Naive B cell (primary cell): ENCODE data around the gene IRF4. TPM values are rescaled to one million over a fixed set of nuclear protein-coding genes. Genes with fewer than 3 reads are reported as not detected.

Experiments used
- ATAC-seq, 2 donors: fragments of 150-1000 bp; cut with Tn5 transposase; 2 replicates each; pipeline ENCODE4 v1.10.0; 2021; ENCODE audit warnings: low read depth in 2 of 2, mild to moderate bottlenecking in 2 of 2, moderate library complexity in 2 of 2
- DNase-seq: peaks from one replicate; pipeline ENCODE4 v3.0.0; 2022
- H3K27ac Mint-ChIP-seq, 6 donors: one replicate each; pipeline ENCODE4 v1.8.0; 2020 to 2022; ENCODE audit warnings: mild to moderate bottlenecking in 6 of 6, mixed read lengths in 6 of 6, moderate library complexity in 5 of 6, inconsistent platforms in 2 of 6
- H3K27me3 Mint-ChIP-seq, 3 donors: one replicate each; pipeline ENCODE4 v1.8.0; 2021 to 2022; ENCODE audit warnings: mixed read lengths in 3 of 3, mild to moderate bottlenecking in 1 of 3
- H3K36me3 Mint-ChIP-seq, 2 donors: one replicate each; pipeline ENCODE4 v1.8.0; 2020 to 2022; ENCODE audit warnings: mixed read lengths in 2 of 2, inconsistent platforms in 1 of 2, mild to moderate bottlenecking in 1 of 2
- H3K4me1 Mint-ChIP-seq, 3 donors: one replicate each; pipeline ENCODE4 v1.8.0; 2020 to 2022; ENCODE audit warnings: mixed read lengths in 3 of 3, inconsistent platforms in 1 of 3, mild to moderate bottlenecking in 1 of 3, moderate library complexity in 1 of 3
- H3K4me3 Mint-ChIP-seq, 8 donors: one replicate each; pipeline ENCODE4 v1.8.0; 2020 to 2022; ENCODE audit warnings: mild to moderate bottlenecking in 8 of 8, mixed read lengths in 8 of 8, moderate library complexity in 8 of 8, inconsistent platforms in 2 of 8
- H3K9me3 Mint-ChIP-seq, 7 donors: one replicate each; pipeline ENCODE4 v1.8.0; 2020 to 2022; ENCODE audit warnings: mixed read lengths in 7 of 7, mild to moderate bottlenecking in 5 of 7, inconsistent platforms in 2 of 7, moderate library complexity in 1 of 7
- polyA plus RNA-seq, 6 donors: library from polyadenylated mRNA; unstranded; fragments of 300-500 nt; fragmentation: Illumina TruSeq; gene quantifications; one replicate each; pipeline ENCODE4 v1.2.3, GENCODE V29; 2021; ENCODE audit warnings: low read depth in 6 of 6

IRF4 gene
- polyA plus RNA-seq, 6 donors from 2014 or later, result 20.8 to 45.7 (median 34.9) TPM

DNA sequence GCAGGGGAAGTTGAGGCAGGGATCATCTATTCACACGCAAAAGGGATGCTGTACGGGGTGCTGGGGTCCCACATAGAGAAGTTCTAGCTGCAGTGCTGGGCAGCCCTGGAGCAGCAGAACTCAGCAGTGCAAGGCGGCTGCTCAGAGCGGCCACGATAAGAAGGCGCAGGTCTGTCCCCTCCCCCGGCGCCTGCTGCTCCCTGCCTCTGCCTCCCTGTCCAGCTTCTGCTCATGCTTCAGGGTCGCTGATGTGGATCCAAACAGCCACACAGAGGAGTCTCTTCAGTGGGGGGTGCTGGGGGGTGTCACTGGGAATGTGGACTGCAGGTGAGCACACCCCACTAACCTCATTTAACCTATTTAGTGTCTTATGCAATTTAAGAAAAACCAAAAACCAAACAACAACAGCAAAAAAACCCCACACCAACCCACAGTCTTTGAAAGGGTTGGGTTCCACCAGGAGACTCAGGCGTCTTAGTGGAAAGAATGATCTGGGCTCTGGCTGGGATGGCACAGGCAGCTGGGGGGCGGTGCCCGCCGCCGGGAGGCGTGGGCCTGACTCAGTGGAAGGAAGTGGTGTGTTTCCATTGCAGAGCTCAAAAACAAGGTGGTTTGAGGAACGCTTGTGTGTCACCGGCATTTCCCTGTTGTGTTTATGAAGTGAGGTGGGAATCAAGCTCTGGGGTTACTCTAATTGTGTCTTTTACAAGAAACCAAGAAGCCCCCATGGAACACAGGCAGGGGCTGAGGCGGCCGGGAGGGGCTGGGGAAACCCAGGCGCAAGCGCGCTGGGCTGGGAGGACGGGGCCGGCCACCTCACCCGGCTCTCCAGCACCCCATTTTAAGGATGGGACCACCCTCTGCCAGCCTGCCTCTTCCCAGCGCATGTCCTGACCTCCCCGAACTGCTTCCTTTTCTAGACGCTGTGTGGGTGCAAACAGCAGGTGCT is 55.1 kb downstream of the IRF4 start:
- H3K4me1 Mint-ChIP-seq, result peaks cover 7 to 19% (median 11%) of the 10 kb centered on the region in 3 donors

GRCh38 chr6:447381-448165 is 56.0 kb downstream of the IRF4 start:
- DNase-seq (no peak), ATAC-seq (no peak)
- H3K4me1 Mint-ChIP-seq, result peaks cover 4 to 19% (median 11%) of the 10 kb centered on the region in 3 donors
- no peaks in the 10 kb centered on the region for H3K27me3 Mint-ChIP-seq
- no peak overlapping the region for H3K4me3 Mint-ChIP-seq
- H3K27ac Mint-ChIP-seq, result peak overlapping the region in 1 of 6 donors; percentile 64
- H3K36me3 Mint-ChIP-seq, result peaks cover 0 to 14% of the 10 kb centered on the region in 2 donors
- H3K9me3 Mint-ChIP-seq, result peaks cover 0 to 5% (median 0%) of the 10 kb centered on the region in 7 donors

More for the DNA sequence above, 55.1 kb downstream of the IRF4 start:
- Mint-ChIP-seq H3K27me3 (no peaks in the 10 kb centered on the region), H3K36me3 (peaks cover 0 to 14% of the 10 kb centered on the region in 2 donors), H3K9me3 (peaks cover 0 to 5% (median 0%) of the 10 kb centered on the region in 7 donors), H3K4me3 (no peak overlapping the region), H3K27ac (peak overlapping the region in 1 of 6 donors; percentile 64)
- ATAC-seq (no peak), DNase-seq (no peak)

DNA sequence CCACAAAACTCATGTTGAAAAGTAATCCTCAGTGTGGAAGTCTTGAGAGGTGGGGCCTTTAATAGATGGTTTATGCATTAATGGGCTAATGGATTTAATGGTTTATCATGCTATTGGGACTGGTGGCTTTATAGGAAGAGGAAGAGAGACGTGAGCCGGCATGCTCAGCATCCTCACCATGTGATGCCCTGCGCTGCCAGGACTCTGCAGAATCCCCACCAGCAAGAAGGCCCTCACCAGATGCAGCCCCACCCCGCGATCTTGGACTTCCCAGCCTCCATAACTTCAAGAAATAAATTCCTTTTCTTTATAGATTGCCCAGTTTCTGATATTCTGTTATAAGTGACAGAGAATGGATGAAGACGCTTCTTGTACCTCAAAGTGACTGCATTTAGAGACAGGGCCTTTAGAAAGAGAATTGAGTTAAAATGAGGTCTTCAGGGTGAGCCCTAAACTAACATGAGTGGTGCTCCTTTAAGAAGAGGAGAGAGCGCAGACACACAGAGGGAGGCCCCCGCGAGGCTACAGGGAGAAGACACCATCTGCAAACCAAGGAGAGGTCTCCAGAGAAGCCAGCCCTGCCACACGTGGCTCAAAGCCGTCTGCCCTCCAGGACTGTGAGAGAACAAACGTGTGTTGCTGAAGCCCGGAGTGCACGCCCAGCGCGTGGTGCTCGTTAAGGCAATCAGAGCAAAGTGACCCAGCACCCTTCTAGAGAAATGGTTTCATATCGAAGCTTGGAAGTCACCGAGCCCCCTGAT is 56.9 kb downstream of the IRF4 start:
- peaks cover 0 to 14% of the 10 kb centered on the region in 2 donors for H3K36me3 Mint-ChIP-seq
- H3K27ac Mint-ChIP-seq, result peak overlapping the region in 1 of 6 donors; percentile 52

DNA sequence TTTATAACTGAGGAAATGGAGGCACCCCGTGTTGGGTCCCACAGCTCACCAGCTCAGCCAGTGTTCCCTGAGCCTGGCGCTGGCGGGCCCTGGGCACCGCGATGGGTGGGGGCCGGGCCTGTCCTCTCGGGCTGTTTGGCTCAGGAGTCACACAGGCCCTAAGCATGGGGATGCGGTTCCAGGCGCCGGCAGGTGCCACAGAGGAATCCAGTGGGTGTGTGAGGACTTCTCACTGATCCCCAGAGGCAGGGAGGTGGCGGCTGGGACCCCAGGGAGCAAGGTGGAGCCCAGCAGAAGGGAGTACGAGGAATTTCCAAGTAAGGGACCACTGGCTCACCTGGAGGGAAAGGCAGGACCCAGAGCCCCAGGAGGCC is 57.5 kb downstream of the IRF4 start:
- Mint-ChIP-seq H3K27me3 (no peaks in the 10 kb centered on the region), H3K4me1 (peaks cover 4 to 16% (median 11%) of the 10 kb centered on the region in 3 donors), H3K27ac (no peak overlapping the region), H3K36me3 (peaks cover 0 to 14% of the 10 kb centered on the region in 2 donors), H3K4me3 (no peak overlapping the region), H3K9me3 (peaks cover 0 to 5% (median 0%) of the 10 kb centered on the region in 7 donors)
- no peak for DNase-seq
- no peak for ATAC-seq

More for the DNA sequence above, 56.9 kb downstream of the IRF4 start:
- H3K4me3 Mint-ChIP-seq, result no peak overlapping the region
- H3K27me3 Mint-ChIP-seq, result no peaks in the 10 kb centered on the region
- DNase-seq, result no peak
- H3K9me3 Mint-ChIP-seq, result peaks cover 0 to 5% (median 0%) of the 10 kb centered on the region in 7 donors
- peaks cover 4 to 19% (median 11%) of the 10 kb centered on the region in 3 donors for H3K4me1 Mint-ChIP-seq
- no peak for ATAC-seq

GRCh38 chr6:449486-450419 is 58.2 kb downstream of the IRF4 start:
- Mint-ChIP-seq H3K27me3 (peaks cover 0 to 3% (median 0%) of the 10 kb centered on the region in 3 donors), H3K9me3 (peaks cover 0 to 5% (median 0%) of the 10 kb centered on the region in 7 donors), H3K4me3 (peak overlapping the region in 1 of 8 donors; percentile 60), H3K4me1 (peaks cover 4 to 15% (median 11%) of the 10 kb centered on the region in 3 donors), H3K36me3 (peaks cover 0 to 14% of the 10 kb centered on the region in 2 donors), H3K27ac (no peak overlapping the region)
- no peak for DNase-seq
- no peak for ATAC-seq

GRCh38 chr6:451336-451735 is 59.8 kb downstream of the IRF4 start:
- Mint-ChIP-seq H3K27me3 (peaks cover 0 to 3% (median 0%) of the 10 kb centered on the region in 3 donors), H3K4me1 (peaks cover 0 to 5% (median 0%) of the 10 kb centered on the region in 3 donors), H3K9me3 (peaks cover 0 to 5% (median 0%) of the 10 kb centered on the region in 7 donors), H3K27ac (no peak overlapping the region), H3K4me3 (no peak overlapping the region), H3K36me3 (peaks cover 0 to 14% of the 10 kb centered on the region in 2 donors)
- ATAC-seq (no peak), DNase-seq (no peak)

- Mint-ChIP-seq H3K4me1 (peaks cover 0 to 5% (median 0%) of the 10 kb centered on the region in 3 donors), H3K27ac (no peak overlapping the region), H3K36me3 (peaks cover 0 to 14% of the 10 kb centered on the region in 2 donors), H3K9me3 (peaks cover 0 to 5% (median 0%) of the 10 kb centered on the region in 7 donors), H3K27me3 (peaks cover 0 to 3% (median 0%) of the 10 kb centered on the region in 3 donors), H3K4me3 (no peak overlapping the region)
- ATAC-seq (no peak), DNase-seq (no peak)
Observed at GRCh38 chr6:451847-452246, 60.3 kb downstream of the IRF4 start.

GRCh38 chr6:452301-453067 is 60.9 kb downstream of the IRF4 start:
- H3K27ac Mint-ChIP-seq, result no peak overlapping the region
- DNase-seq, result no peak
- peaks cover 0 to 5% (median 2%) of the 10 kb centered on the region in 7 donors for H3K9me3 Mint-ChIP-seq
- no peak overlapping the region for H3K4me3 Mint-ChIP-seq
- ATAC-seq, result no peak
- peaks cover 0 to 5% (median 0%) of the 10 kb centered on the region in 3 donors for H3K4me1 Mint-ChIP-seq
- peaks cover 0 to 3% (median 0%) of the 10 kb centered on the region in 3 donors for H3K27me3 Mint-ChIP-seq
- peaks cover 0 to 16% of the 10 kb centered on the region in 2 donors for H3K36me3 Mint-ChIP-seq

- Mint-ChIP-seq H3K27me3 (peaks cover 0 to 3% (median 0%) of the 10 kb centered on the region in 3 donors), H3K4me3 (no peak overlapping the region), H3K9me3 (peaks cover 0 to 6% (median 4%) of the 10 kb centered on the region in 7 donors), H3K36me3 (peaks cover 0 to 19% of the 10 kb centered on the region in 2 donors), H3K27ac (no peak overlapping the region), H3K4me1 (peaks cover 0 to 5% (median 0%) of the 10 kb centered on the region in 3 donors)
- no peak for ATAC-seq
- DNase-seq, result no peak
Observed at GRCh38 chr6:453152-453551, 61.6 kb downstream of the IRF4 start.

DNA sequence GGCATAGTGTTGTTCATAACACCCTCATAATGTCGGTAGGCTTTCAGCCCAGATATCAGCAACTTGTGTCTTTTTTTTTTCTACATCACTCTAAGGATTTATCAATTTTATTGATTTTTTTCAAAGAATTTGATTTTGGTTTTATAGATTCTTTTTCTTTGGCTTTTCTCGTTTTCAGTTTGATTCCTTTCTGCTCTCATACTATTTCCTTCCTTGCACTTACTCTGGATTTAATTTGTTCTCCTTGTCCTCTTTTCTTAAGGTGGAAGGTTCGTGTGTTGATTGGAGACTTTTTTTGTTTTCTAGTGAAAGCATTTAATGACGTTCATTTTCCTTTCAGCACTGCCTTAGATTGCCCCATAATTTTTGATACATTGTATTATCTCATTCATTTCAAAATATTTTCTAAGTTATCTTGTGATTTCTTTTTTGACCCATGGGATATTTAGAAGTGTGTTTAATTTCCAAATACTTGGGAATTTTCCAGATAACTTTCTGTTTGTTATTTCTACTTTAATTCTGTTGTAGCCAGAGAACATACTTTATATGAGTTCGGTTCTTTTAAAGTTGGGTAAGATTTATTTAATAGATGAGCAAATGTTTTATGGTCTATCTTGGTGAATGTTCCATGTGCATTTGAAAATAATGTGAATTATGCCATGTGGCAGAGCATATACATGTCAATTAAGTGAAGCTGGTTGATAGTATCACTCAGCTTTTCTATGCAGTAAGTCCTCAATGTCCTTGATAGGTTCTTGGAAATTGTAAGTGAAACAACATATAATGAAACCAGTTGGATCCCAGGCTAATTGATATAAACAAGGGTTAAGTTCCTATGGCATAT is 62.8 kb downstream of the IRF4 start:
- peaks cover 0 to 8% of the 10 kb centered on the region in 2 donors for H3K36me3 Mint-ChIP-seq

More for the DNA sequence above, 62.8 kb downstream of the IRF4 start:
- no peak for DNase-seq
- H3K4me3 Mint-ChIP-seq, result no peak overlapping the region
- no peak for ATAC-seq
- H3K27ac Mint-ChIP-seq, result no peak overlapping the region
- peaks cover 0 to 13% (median 1%) of the 10 kb centered on the region in 7 donors for H3K9me3 Mint-ChIP-seq
- H3K4me1 Mint-ChIP-seq, result no peaks in the 10 kb centered on the region
- H3K27me3 Mint-ChIP-seq, result peaks cover 0 to 3% (median 0%) of the 10 kb centered on the region in 3 donors
